ENCODE data around the gene NELFE.

NELFE gene

DNA sequence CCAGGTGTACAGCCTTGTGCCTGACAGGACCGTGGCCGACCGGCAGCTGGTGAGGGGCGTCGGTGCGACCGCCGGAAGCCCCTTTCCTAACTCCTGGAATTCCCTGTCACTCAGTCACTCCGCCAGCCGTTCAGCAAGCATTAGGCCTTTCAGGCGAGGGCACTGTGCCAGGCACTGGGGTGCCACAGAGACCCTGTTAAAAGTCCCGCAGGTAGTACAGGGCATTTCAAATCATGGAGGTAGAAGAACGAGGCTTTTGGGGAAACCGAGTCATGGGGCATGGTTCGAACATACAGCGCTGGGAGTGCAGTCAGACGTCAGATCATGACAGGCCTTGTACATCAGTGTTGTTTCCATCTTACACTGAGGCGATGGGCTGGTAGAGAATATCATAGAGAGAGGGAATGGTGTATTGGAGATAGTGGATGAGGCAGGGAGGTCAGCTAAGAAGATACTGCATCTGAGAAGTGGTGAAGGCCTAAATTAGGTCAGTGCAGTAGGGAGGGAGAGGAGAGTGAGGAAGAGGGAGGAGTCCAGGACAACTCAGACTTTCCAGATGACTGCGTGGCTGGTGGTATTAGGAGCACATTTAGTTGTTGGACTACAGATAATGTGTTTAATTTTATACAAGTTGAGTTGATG, 14.1 kb upstream of the NELFE start:
- no peak for DNase-seq (ENCODE audit: low read depth in 2 of 2)

DNA sequence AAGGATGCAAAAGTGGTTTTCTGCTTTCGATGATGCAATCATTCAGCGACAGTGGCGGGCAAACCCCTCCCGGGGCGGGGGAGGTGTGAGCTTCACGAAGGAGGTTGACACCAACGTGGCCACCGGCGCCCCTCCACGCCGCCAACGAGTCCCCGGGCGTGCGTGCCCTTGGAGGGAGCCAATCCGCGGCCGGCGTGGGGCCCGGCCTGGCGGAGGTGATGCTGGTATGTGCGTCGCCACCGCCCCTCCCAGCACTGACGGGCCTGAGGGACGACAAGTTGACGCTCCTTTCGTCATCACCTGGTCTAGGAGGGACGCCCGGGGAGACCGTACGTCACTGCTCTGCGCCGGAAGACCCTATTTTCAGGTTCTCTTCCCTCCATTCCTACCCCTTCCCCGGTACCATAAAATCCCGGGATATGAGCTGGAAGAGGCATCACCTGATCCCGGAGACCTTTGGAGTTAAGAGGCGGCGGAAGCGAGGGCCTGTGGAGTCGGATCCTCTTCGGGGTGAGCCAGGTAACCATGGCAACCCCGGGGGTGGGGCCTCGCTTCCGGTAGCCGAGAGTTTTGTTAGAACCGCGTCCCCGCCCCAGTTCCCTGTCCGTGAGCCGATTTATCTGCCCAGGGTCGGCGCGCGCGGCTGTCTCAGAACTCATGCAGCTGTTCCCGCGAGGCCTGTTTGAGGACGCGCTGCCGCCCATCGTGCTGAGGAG, 13.4 kb upstream of the NELFE start, which contains the start of gene DXO:
Gene DXO, minus strand, starts transcription at position 146 of the 716 bp plus-strand sequence. CDS start 463 bp downstream, outside the sequence.
- peak; percentile 90 to 91 for DNase-seq (ENCODE audit: low read depth in 2 of 2)

DNA sequence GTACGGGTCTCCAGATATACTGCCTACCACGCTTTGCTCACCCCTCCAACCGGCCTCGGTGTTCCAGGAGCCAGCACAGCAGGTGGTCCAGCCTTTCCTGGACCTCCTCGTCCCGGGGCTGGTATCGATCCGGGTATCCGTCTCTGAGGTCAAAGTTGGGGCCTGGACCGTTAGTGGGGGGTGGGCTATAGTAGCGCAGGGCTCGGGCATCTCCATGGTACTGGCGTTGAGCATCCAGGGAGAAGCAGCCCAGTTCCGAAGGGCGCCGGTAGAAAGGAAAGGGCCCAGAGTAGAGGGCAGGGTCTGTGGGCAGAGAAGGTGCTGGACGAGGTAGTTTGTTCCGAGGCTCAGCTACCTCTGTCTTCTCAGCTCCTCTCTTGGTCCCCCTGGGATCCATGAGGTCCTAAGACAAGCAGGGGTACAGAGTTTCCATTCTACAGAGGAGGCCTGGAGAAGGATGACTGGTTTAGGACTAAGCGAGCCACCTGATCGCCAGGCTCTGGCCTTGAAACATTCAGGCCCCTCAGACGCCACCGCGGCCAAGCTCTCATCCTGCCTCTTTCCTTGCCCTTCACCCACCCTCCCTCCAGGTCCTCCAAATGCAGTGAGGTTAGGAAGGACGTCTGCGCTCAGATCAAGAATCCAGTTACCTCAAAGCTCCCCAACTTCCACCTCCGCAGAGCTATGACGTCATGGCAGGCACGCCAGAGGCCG, 12.7 kb upstream of the NELFE start:
- DNase-seq (ENCODE audit: low read depth in 2 of 2) = no peak

GRCh38 chr6:31970604-31971271, 12.0 kb upstream of the NELFE start:
- no peak for DNase-seq (ENCODE audit: low read depth in 2 of 2)

DNA sequence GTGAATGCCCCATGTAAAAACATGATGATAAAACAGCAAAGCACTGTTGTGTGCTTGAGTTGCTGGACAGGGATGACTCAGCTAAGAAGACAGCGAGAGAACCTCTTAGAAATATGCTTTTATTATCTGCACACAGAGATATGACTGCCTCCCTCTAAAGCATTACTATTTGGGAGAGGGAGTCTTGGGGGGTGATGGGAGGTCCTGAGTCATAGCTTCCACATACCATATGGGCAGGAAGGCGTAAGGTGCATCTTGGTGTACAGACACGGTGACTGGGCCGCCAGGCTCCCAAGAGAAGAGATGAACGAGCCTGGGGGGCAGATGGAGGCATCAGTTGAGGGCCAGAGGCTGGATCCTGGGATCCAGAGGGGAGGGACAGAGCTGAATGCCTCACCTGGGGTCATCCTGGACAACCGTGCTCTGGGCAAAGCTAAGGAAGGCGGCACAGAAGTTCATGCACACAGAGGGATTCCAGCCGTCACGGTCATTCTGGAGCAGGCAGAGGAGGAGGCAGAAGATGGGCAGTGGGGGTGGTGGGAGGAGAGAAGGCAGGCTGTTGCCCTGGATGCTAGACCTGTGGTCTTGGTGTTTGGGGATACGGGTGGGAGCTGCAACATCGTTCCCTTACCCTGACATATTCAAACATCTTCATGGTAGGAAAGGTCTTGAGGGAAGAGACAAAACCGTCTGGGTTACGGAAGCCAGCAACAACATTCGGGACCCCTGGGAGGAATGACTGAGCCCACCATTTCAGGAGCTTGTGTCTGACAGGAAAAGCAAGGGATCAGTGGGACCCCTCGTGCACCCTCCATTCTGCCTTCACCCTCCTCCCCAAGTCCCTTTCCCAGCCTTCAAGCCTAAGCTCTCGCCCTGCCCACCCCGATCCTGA, 11.2 kb upstream of the NELFE start:
- no peak for DNase-seq (ENCODE audit: low read depth in 2 of 2)

GRCh38 chr6:31968791-31969711, 10.3 kb upstream of the NELFE start:
- no peak for DNase-seq (ENCODE audit: low read depth in 2 of 2)

- no peak for DNase-seq (ENCODE audit: low read depth in 2 of 2)
Measured at GRCh38 chr6:31968326-31968725, 9.6 kb upstream of the NELFE start.

DNA sequence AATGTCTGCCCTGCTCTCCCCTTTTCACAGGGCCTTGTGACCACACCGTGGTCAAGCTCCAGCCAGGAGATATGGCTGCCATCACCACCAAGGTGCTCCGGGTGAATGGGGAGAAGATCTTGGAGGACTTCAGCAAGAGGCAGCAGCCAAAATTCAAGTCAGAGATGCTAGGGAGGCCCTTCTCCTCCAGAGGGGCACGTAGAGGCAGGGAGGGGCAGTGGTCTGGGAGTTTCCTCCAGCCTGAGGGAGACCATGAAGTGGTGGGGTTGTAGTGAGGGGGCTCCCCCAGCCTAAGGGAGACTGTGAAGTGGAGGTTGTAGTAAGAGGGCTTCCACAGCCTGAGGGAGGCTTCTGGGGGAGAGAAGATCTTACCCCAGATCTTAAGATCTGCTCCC, 9.2 kb upstream of the NELFE start:
- no peak for DNase-seq (ENCODE audit: low read depth in 2 of 2)

GRCh38 chr6:31966997-31967925, 8.5 kb upstream of the NELFE start:
- no peak for DNase-seq (ENCODE audit: low read depth in 2 of 2)

DNA sequence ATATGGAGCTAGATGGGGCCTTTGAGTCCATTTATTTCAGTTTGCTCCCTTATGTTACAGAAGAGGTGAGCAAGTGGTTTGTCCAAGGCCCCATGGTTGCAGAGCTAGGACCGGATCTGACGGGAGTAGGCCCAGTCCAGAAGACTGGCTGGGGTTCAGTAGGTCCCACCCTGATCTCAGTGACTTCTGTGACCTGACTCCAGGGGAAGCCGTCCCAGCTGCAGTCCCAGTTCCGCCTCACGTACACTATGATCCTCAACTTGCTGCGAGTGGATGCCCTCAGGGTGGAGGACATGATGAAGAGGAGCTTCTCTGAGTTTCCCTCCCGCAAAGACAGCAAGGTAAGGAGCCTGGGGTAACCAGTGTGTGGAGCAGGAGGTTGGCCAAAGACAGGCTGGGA, 7.7 kb upstream of the NELFE start:
- no peak for DNase-seq (ENCODE audit: low read depth in 2 of 2)

DNA sequence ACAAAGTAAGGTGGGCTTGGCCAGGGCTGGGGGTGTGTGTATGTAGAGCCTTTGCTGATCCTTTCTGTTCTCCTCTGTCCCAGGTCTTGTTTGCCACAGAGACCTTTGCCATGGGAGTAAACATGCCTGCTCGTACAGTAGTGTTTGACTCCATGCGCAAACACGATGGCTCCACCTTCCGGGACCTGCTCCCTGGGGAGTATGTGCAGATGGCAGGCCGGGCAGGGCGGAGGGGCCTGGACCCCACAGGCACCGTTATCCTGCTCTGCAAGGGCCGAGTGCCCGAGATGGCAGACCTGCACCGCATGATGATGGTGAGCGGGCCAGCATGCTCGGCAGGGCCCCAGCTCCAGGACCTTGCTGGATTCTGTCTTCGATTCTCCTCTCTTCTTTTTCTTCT, 6.9 kb upstream of the NELFE start:
- DNase-seq (ENCODE audit: low read depth in 2 of 2) = no peak

- DNase-seq (ENCODE audit: low read depth in 2 of 2) = no peak
Measured at GRCh38 chr6:31963921-31964320, 5.2 kb upstream of the NELFE start.

DNA sequence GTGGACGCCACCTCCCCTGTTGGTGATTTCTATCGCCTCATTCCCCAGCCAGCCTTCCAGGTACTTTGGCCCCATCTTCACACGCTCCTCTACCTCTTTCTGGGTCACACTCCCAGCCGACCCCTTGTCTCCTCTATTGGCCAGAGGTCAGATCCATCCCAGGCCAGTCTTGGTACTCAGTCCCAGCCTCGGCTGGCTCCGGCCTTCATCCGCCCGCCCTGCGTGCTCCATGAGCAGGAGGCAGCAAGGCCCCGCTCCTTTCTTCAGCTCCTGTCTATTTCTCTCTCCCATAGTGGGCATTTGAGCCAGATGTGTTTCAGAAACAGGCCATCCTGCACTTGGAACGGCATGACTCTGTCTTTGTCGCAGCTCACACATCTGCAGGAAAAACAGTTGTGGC, 2.8 kb upstream of the NELFE start:
- DNase-seq (ENCODE audit: low read depth in 2 of 2) = no peak

DNA sequence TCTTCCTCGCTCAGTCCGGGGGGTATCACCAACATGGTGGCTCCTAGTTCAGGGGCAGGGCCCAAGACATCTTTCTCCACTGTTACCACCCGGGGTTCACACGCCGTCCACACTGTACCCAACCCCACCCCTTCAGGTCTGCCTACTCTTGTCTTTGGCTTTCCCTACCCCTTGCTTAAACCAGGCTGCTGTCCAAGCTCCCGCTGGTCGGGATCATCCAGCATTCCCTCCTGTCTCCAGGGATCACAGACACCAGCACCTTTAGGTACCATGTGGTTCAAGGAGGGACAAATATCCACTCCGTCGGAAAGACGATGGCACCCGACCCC, 395 bp downstream of the NELFE start:
- no peak for DNase-seq (ENCODE audit: low read depth in 2 of 2)

- DNase-seq (ENCODE audit: low read depth in 2 of 2) = no peak
Measured at GRCh38 chr6:31956796-31957195, 2.0 kb downstream of the NELFE start.

DNA sequence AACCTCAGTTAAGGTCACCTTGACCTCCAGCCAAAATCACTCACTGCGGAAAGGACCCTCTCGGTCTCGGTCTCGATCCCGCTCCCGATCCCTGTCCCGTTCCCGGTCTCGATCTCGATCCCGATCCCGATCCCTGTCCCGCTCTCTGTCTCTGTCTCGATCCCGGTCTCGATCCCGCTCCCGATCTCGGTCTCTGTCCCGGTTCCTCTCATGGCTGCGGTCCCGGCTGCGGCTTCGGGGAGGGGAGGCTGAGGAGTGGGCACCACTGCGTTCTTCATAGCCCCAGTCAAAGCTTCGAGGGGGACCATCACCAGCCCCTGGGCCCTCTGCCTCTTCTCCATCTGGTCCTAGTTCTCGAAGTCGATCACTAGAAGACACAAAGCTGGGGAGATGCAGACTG, 4.3 kb downstream of the NELFE start:
- DNase-seq (ENCODE audit: low read depth in 2 of 2) = no peak

- DNase-seq (ENCODE audit: low read depth in 2 of 2) = no peak
Measured at GRCh38 chr6:31952890-31953289, 5.9 kb downstream of the NELFE start.

DNA sequence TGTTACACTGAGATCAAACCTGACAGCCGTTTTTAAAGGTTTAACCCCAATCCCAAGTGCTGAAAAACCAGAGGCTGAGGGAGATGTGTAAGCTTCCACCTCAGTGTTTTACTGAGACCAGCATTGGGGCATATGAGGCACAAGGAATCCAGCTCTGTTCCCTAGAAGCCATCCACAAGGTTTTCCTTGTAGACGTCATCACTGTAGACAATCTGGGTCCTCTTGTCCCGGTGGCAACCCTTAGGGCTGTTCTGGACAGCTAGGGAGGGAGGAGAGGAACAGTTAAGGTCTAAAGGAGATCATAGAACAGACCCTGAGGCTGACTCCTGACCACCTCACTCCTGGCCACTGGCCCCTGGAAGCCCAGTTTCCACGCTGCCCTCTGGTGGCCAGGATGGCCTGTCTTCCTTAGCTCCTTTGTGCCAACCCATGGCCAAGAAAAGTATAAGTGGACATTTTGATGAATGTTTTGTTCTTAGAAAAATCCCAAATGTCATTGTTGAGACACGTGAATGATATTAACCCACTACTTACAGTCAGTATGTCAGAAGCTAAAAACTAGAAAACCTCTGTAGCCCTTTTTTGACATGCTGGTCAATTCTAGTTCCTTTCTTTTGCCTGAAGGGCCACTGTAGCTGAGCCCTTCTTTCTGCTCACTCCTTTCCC, 6.5 kb downstream of the NELFE start:
- no peak for DNase-seq (ENCODE audit: low read depth in 2 of 2)

All from activated CD4-positive, alpha-beta T cell treated with anti-CD3 and anti-CD28 coated beads for 24 hours (primary cell).